Common myeloid progenitor, CD34-positive (primary cell): ENCODE results near the gene LGALS8.
"Not testable (repeated sequence)": the region's sequence is repeated elsewhere in the genome, so short reads cannot be mapped to it uniquely, and the experiment has no call there.

Experiments used
- CTCF ChIA-PET: fragments of 350-600 bp; sonication (Branson Sonifier 250); formaldehyde crosslinking; loops from one replicate; lab custom pipeline; 2021; ENCODE audit warnings: antibody characterized with exemption; lab: Charles Lee
- POLR2A ChIA-PET: fragments of 350-600 bp; sonication (Branson Sonifier 250); formaldehyde crosslinking; loops from one replicate; lab custom pipeline; 2021; ENCODE audit warnings: antibody characterized with exemption; lab: Charles Lee
- DNase-seq, 3 donors: peaks; one replicate each; pipeline versions ENCODE4 v3.0.0 to v3.0.0-alpha.2; 2013
- H3K27ac ChIP-seq, 2 experiments: 1 replicate in 1 of 2; 2 replicates in 1 of 2; pipeline ENCODE4 v1.7.0; 2013; ENCODE audit warnings: inconsistent platforms in 2 of 2, low read length in 2 of 2, mild to moderate bottlenecking in 2 of 2, low read depth in 1 of 2, moderate library complexity in 1 of 2; ENCODE audit not compliant: severe bottlenecking in 2 of 2, insufficient read depth in 1 of 2, poor library complexity in 1 of 2
- H3K27me3 ChIP-seq, 5 experiments: replicated peaks in 2 of 5; 1 replicate in 3 of 5; 2 replicates in 2 of 5; pipeline versions ENCODE4 v1.6.1 to v1.7.0; 2013; ENCODE audit warnings: low read length in 4 of 5, mild to moderate bottlenecking in 2 of 5, moderate library complexity in 2 of 5, inconsistent platforms in 1 of 5; ENCODE audit not compliant: insufficient read depth in 5 of 5, control insufficient read depth in 4 of 5
- H3K36me3 ChIP-seq, 4 experiments: 1 replicate in 2 of 4; 2 replicates in 2 of 4; pipeline versions ENCODE4 v1.6.1 to v1.7.0; 2013; ENCODE audit warnings: low read length in 3 of 4, control low read depth in 1 of 4, mild to moderate bottlenecking in 1 of 4; ENCODE audit not compliant: control insufficient read depth in 4 of 4, insufficient read depth in 4 of 4
- H3K4me1 ChIP-seq, 4 experiments: 1 replicate in 3 of 4; 2 replicates in 1 of 4; pipeline versions ENCODE4 v1.6.1 to v1.7.1; 2013; ENCODE audit warnings: low read length in 3 of 4, mild to moderate bottlenecking in 3 of 4, control low read depth in 1 of 4, inconsistent platforms in 1 of 4, moderate library complexity in 1 of 4; ENCODE audit not compliant: control insufficient read depth in 4 of 4, insufficient read depth in 4 of 4; ENCODE audit errors: control extremely low read depth in 1 of 4
- H3K4me3 ChIP-seq, 7 experiments: 1 replicate in 4 of 7; 2 replicates in 3 of 7; pipeline versions ENCODE4 v1.5.1 to v1.7.0; 2013; ENCODE audit warnings: mild to moderate bottlenecking in 7 of 7, low read length in 6 of 7, moderate library complexity in 6 of 7, inconsistent platforms in 2 of 7, low read depth in 2 of 7, control low read depth in 1 of 7; ENCODE audit not compliant: insufficient read depth in 4 of 7, control insufficient read depth in 1 of 7; ENCODE audit errors: extremely low read depth in 1 of 7
- H3K9me3 ChIP-seq, 5 experiments: 1 replicate in 4 of 5; 2 replicates in 1 of 5; pipeline versions ENCODE4 v1.6.1 to v1.7.1; 2013; ENCODE audit warnings: low read length in 4 of 5, mild to moderate bottlenecking in 2 of 5, inconsistent platforms in 1 of 5, low read depth in 1 of 5, moderate library complexity in 1 of 5; ENCODE audit not compliant: control insufficient read depth in 4 of 5, insufficient read depth in 2 of 5; ENCODE audit errors: control extremely low read depth in 1 of 5
- WGBS: methylation state at CpG from one replicate; pipeline ENCODE4 v1.1.5; 2013; ENCODE audit not compliant: insufficient coverage; 5-methylcytosine and 5-hydroxymethylcytosine counted together

Gene LGALS8

GRCh38 chr1:236497908-236498307 lies 25.9 kb upstream of the LGALS8 start:
- Histone ChIP-seq H3K9me3 (no peaks in the 10 kb centered on the region), H3K36me3 (no peaks in the 10 kb centered on the region), H3K4me1 (peaks cover 0 to 6% (median 4%) of the 10 kb centered on the region in 4 experiments), H3K27ac (no peak overlapping the region), H3K27me3 (no peaks in the 10 kb centered on the region), H3K4me3 (no peak overlapping the region)
- ChIA-PET CTCF (interaction anchor here (0.7 to 1.2 kb wide), 2 partner anchors 15 to 350 kb away, joined by 3 to 4 read pairs; no protein-coding TSS in a partner anchor), POLR2A (no interaction called here)
- no peak for DNase-seq
- 100% methylated on average over 1 of the region's 6 CpGs for WGBS

DNA sequence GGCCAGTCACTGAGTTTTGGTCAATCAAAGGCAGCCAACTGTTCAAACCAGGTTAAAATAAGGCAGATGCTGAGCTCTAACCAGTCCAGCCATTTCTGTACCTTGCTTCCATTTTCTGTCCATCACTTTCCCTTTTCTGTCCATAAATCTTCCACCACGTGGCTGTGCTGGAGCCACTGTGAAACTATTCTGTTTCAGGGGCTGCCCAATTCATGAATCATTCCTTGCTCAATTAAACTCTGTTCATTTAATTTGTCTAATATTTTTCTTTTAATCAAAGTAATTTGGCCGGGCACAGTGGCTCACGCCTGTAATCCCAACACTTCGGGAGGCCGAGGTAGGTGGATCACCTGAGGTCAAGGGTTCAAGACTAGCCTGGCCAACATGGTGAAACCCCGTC lies 22.7 kb upstream of the LGALS8 start:
- 91% methylated on average over 5 of the region's 6 CpGs for WGBS
- Histone ChIP-seq H3K9me3 (no peaks in the 10 kb centered on the region), H3K4me1 (peaks cover 0 to 12% (median 9%) of the 10 kb centered on the region in 4 experiments), H3K36me3 (no peaks in the 10 kb centered on the region), H3K27ac (no peak overlapping the region), H3K27me3 (no peaks in the 10 kb centered on the region), H3K4me3 (no peak overlapping the region)
- ChIA-PET POLR2A (interaction anchor here (0.6 kb wide), 1 partner anchor 414 kb away, joined by 3 read pairs; no protein-coding TSS in a partner anchor), CTCF (no interaction called here)
- no peak for DNase-seq

DNA sequence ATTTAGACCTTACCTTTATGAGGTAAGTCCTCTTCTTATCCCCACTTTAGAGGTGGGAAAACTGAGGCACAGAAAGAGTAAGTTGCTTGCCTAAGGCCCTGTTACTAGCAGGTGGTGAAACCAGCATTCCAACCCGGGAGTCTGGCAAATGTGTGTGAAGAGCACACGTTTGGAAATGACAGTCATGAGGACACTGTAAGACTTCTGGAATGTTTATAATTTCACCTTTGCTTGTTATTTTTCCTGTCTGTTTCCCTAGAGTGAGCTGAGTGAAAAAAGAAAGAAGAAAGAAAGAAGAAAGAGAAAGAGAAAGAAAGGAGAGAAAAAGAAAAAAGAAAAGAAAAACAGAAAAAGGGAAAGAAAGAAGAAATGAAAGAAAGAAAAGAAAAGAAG lies 21.2 kb upstream of the LGALS8 start:
- Histone ChIP-seq H3K4me1 (peaks cover 0 to 12% (median 9%) of the 10 kb centered on the region in 4 experiments), H3K36me3 (no peaks in the 10 kb centered on the region), H3K27me3 (no peaks in the 10 kb centered on the region), H3K4me3 (peak overlapping the region in 2 of 7 experiments; percentile 4 to 45), H3K27ac (peak overlapping the region in 1 of 2 experiments; percentile 4), H3K9me3 (no peaks in the 10 kb centered on the region)
- DNase-seq: no peak
- 70% methylated on average over 2 of the region's 2 CpGs for WGBS
- POLR2A ChIA-PET: no interaction called here
- CTCF ChIA-PET: no interaction called here

GRCh38 chr1:236502972-236503639 lies 20.7 kb upstream of the LGALS8 start:
- 14% methylated on average over 11 of the region's 15 CpGs for WGBS
- Histone ChIP-seq H3K27ac (no peak overlapping the region), H3K27me3 (no peaks in the 10 kb centered on the region), H3K9me3 (no peaks in the 10 kb centered on the region), H3K4me1 (peaks cover 0 to 12% (median 9%) of the 10 kb centered on the region in 4 experiments), H3K36me3 (no peaks in the 10 kb centered on the region), H3K4me3 (peak overlapping the region in 2 of 7 experiments; percentile 4 to 45)
- POLR2A ChIA-PET: no interaction called here
- CTCF ChIA-PET: no interaction called here
- DNase-seq: peak; percentile 44 to 62 (median 51)

DNA sequence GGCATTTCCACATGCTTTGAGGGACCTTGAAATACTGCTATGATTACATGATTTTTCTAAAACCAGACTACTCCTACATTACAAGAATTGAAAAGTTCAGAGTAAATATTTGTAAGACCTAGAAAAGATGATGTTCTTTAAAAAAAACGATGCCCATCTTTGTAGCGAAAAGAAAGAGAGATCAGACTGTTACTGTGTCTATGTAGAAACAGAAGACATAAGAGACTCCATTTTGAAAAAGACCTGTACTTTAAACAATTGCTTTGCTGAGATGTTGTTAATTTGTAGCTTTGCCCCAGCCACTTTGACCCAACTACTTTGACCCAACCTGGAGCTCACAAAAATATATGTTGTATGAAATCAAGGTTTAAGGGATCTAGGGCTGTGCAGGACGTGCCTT lies 19.4 kb upstream of the LGALS8 start:
- H3K27ac ChIP-seq, H3K4me3 ChIP-seq, DNase-seq, POLR2A ChIA-PET, H3K36me3 ChIP-seq, H3K9me3 ChIP-seq, H3K27me3 ChIP-seq: not testable (repeated sequence)
- no CpG with 5 or more reads among the region's 3 CpGs for WGBS
- CTCF ChIA-PET: interaction anchor here (0.6 to 1.1 kb wide), 2 partner anchors 12 to 161 kb away, joined by 3 read pairs; no protein-coding TSS in a partner anchor
- peaks cover 0 to 12% (median 9%) of the 10 kb centered on the region in 4 experiments for H3K4me1 ChIP-seq

- no peak for DNase-seq
- CTCF ChIA-PET: interaction anchor here (1.6 kb wide), 1 partner anchor 9 kb away, joined by 4 read pairs; no protein-coding TSS in a partner anchor
These were observed 16.6 kb upstream of the LGALS8 start for GRCh38 chr1:236507022-236507700.

DNA sequence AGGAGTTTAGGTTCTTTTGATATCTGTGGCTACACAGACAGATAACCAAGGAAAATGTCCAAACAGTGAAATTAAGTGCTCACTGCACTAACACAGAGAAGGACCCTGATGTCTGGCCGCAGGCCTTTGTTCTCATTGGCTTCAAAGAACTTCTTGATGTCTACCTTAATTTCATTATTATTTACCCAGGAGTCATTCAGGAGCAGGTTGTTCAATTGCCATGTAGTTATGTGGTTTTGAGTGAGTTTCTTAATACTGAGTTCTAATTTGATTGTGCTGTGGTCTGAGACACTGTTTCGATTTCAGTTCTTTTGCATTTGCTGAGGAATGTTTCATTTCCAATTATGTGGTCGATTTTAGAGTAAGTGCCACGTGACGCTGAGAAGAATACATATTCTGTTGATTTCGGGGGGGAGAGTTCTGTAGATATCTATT lies 15.2 kb upstream of the LGALS8 start:
- POLR2A ChIA-PET: no interaction called here
- CTCF ChIA-PET: interaction anchor here (1.6 kb wide), 1 partner anchor 8 kb away, joined by 4 read pairs; no protein-coding TSS in a partner anchor

More at GRCh38 chr1:236507022-236507700, 16.6 kb upstream of the LGALS8 start:
- H3K4me3 ChIP-seq: no peak overlapping the region
- H3K36me3 ChIP-seq: no peaks in the 10 kb centered on the region
- 95% methylated on average over 4 of the region's 5 CpGs for WGBS
- no peak overlapping the region for H3K27ac ChIP-seq
- H3K27me3 ChIP-seq: no peaks in the 10 kb centered on the region
- no peaks in the 10 kb centered on the region for H3K9me3 ChIP-seq
- H3K4me1 ChIP-seq: peaks cover 0 to 12% (median 9%) of the 10 kb centered on the region in 4 experiments
- POLR2A ChIA-PET: no interaction called here

More for the DNA sequence above, 15.2 kb upstream of the LGALS8 start:
- Histone ChIP-seq H3K27ac (no peak overlapping the region), H3K4me3 (no peak overlapping the region), H3K36me3 (no peaks in the 10 kb centered on the region), H3K4me1 (no peaks in the 10 kb centered on the region), H3K9me3 (no peaks in the 10 kb centered on the region), H3K27me3 (no peaks in the 10 kb centered on the region)
- WGBS: 97% methylated on average over 6 of the region's 6 CpGs
- no peak for DNase-seq
